Ovary (tissue), 3 donors: Measurements from ENCODE around the gene KLHL4.
"Not testable (repeated sequence)": the region's sequence is repeated elsewhere in the genome, so short reads cannot be mapped to it uniquely, and the experiment has no call there.

ENCODE experiments used
- POLR2A ChIP-seq: fragments of 450-650 bp; IDR thresholded peaks from one replicate; pipeline ENCODE4 v1.6.1; 2017; ENCODE audit warnings: antibody characterized with exemption, mild to moderate bottlenecking, moderate library complexity
- TF ChIP-seq, protein P1 (sequence below), 3 donors: fragments of 450-650 bp in 2 of 3; fragments of 200-600 bp in 1 of 3; IDR thresholded peaks; one replicate each; pipeline versions ENCODE4 v1.5.1 to v1.8.0; 2016 to 2022; ENCODE audit warnings: antibody characterized with exemption in 3 of 3, mild to moderate bottlenecking in 1 of 3
- donor health status: DM: no; HTN: no; CAD: no.

DNA sequence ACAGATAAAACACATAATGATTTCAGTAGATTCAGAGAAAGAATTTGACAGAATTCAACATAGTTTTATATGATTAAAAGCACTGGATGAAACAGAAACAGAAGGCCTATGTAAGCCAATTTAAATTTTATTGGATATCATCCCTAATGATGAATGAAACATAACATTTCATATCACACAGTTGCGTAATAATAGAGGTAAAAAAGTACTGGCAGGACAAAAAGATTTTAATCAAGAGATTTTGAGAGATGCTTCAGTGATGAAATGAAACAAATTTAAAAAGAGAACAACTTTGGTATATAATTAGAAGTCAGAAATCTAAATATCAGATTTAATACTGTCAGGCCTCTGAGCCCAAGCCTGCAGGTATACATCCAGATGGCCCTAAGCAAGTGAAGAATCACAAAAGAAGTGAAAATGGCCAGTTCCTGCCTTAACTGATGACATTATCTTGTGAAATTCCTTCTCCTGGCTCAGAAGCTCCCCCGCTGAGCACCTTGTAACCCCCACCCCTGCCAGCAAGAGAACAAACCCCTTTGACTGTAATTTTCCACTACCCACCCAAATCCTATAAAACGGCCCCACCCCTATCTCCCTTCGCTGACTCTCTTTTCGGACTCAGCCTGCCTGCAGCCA, 170.6 kb downstream of the KLHL4 start:
- TF ChIP-seq POLR2A: not testable (repeated sequence)
- TF ChIP-seq, protein P1, sequence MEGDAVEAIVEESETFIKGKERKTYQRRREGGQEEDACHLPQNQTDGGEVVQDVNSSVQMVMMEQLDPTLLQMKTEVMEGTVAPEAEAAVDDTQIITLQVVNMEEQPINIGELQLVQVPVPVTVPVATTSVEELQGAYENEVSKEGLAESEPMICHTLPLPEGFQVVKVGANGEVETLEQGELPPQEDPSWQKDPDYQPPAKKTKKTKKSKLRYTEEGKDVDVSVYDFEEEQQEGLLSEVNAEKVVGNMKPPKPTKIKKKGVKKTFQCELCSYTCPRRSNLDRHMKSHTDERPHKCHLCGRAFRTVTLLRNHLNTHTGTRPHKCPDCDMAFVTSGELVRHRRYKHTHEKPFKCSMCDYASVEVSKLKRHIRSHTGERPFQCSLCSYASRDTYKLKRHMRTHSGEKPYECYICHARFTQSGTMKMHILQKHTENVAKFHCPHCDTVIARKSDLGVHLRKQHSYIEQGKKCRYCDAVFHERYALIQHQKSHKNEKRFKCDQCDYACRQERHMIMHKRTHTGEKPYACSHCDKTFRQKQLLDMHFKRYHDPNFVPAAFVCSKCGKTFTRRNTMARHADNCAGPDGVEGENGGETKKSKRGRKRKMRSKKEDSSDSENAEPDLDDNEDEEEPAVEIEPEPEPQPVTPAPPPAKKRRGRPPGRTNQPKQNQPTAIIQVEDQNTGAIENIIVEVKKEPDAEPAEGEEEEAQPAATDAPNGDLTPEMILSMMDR (IDR thresholded peaks at IDR 0.05): not testable (repeated sequence)
